ENCODE data around the gene ZNF732. TPM values are rescaled to one million over a fixed set of nuclear protein-coding genes. Genes with fewer than 3 reads are reported as not detected.
"Not testable (repeated sequence)": the region's sequence is repeated elsewhere in the genome, so short reads cannot be mapped to it uniquely, and the experiment has no call there.

Gene ZNF732
- total RNA-seq, 4 donors from 2014 or later, result 1.6 to 6.6 TPM; not detected in 2

DNA sequence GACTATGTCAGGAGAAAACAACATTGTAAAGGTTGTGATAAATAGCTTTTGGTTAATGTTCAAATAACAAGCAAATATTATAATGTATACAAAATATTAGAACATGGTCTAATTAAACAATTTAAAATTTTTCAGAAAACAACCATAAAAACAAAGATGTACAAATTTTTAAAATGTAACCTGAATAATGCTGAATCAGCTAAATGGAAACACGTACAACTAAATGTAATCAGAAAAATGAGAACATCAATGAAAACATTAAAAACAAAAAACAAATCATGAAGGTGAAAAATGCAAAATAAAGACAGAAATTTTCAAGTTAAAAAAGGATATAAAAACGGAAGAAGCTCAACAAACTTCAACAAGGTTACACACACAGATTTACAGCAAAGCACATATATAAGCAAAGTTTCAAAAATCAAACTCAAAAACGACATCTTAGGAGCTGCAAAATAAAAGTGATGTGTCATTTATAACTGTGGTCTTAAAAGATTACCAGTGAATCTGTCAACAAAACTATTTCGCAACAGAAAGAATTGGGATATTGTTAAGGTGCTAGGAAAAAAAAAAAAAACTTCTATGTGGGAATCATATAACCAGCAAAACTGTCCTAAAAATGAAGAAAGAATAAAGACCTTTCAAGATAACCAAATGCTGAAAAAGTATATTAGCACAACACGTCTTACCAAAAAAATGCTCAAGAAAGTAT, 31.8 kb downstream of the ZNF732 start:
- Histone ChIP-seq H3K27me3 (no peaks in the 10 kb centered on the region), H3K36me3 (no peaks in the 10 kb centered on the region), H3K4me3 (no peak overlapping the region), H3K27ac (no peak overlapping the region), H3K9me3 (peaks cover 8 to 61% of the 10 kb centered on the region in 2 donors), H3K4me1 (no peaks in the 10 kb centered on the region)
- no peak for DNase-seq
- no peak for TF ChIP-seq POLR2A (IDR thresholded peaks at IDR 0.05)
- TF ChIP-seq, protein P1, sequence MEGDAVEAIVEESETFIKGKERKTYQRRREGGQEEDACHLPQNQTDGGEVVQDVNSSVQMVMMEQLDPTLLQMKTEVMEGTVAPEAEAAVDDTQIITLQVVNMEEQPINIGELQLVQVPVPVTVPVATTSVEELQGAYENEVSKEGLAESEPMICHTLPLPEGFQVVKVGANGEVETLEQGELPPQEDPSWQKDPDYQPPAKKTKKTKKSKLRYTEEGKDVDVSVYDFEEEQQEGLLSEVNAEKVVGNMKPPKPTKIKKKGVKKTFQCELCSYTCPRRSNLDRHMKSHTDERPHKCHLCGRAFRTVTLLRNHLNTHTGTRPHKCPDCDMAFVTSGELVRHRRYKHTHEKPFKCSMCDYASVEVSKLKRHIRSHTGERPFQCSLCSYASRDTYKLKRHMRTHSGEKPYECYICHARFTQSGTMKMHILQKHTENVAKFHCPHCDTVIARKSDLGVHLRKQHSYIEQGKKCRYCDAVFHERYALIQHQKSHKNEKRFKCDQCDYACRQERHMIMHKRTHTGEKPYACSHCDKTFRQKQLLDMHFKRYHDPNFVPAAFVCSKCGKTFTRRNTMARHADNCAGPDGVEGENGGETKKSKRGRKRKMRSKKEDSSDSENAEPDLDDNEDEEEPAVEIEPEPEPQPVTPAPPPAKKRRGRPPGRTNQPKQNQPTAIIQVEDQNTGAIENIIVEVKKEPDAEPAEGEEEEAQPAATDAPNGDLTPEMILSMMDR (IDR thresholded peaks at IDR 0.05), result no peak
- intact Hi-C loops (cut with DNase I; ENCODE audit: low total_unique reads), result no loop called here

DNA sequence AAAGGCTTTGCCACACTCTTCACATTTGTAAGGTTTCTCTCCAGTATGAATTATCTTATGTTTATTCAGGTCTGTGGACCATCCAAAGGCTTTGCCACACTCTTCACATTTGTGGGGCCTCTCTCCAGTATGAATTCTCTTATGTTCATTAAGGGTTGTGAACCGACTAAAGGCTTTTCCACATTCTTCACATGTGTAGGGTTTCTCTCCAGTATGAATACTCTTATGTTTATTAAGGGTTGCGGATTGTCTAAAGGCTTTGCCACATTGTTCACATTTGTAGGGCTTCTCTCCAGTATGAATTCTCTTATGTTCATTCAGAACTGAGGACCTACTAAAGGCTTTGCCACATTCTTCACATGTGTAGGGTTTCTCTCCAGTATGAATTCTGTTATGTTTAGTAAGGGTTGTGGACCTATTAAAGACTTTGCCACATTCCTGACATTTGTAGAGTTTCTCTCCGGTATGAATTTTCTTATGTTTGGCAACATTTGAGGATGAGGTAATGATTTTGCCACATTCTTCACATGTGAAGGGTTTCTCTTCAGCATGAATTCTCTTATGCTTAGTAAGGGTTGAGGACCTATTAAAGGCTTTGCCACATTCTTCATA, 33.7 kb downstream of the ZNF732 start:
- TF ChIP-seq, protein P1 (IDR thresholded peaks at IDR 0.05), result no peak
- no peak for TF ChIP-seq POLR2A (IDR thresholded peaks at IDR 0.05)
- no peaks in the 10 kb centered on the region for H3K4me1 ChIP-seq
- no peak for DNase-seq
- intact Hi-C loops (cut with DNase I; ENCODE audit: low total_unique reads), result no loop called here
- peaks cover 8 to 53% of the 10 kb centered on the region in 2 donors for H3K9me3 ChIP-seq
- H3K27me3 ChIP-seq, result no peaks in the 10 kb centered on the region
- H3K27ac ChIP-seq, result no peak overlapping the region
- no peaks in the 10 kb centered on the region for H3K36me3 ChIP-seq
- no peak overlapping the region for H3K4me3 ChIP-seq

DNA sequence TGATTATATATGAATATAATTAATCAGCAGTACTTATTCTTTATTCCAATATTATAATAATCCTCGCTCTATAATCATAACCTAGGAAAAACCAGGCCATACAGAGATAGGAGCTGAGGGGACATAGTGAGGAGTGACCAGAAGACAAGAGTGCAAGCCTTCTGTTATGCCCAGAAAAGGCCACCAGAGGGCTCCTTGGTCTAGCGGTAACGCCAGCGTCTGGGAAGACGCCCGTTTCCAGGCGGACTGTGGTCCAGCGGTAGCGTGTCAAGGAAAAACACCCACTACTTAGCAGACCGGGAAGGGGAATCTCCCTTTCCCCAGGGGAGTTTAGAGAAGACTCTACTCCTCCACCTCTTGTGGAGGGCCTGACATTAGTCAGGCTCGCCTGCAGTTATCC, 46.0 kb downstream of the ZNF732 start:
- H3K9me3 ChIP-seq, result peaks cover 0 to 54% of the 10 kb centered on the region in 2 donors
- H3K27me3 ChIP-seq; DNase-seq; H3K36me3 ChIP-seq; H3K4me3 ChIP-seq; H3K4me1 ChIP-seq; intact Hi-C loops (cut with DNase I; ENCODE audit: low total_unique reads); H3K27ac ChIP-seq: not testable (repeated sequence)

DNA sequence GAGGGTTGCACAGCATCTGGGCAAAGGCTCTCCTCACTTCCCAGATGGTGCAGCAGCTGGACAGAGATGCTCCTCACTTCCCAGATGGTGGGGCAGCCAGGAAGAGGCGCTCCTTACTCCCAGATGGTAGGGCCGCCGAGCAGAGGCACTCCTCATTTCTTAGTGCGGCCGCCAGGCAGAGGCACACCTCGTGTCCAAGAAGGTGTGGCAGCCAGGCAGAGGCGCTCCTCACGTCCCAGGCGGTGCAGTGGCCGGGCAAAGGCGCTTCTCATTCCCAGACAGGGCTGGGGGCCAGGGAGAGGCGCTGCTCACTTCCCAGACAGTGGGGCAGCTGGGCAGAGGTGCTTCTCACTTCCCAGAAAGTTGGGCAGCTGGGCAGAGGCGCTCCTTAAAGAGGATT, 48.8 kb downstream of the ZNF732 start:
- TF ChIP-seq, protein P1 (IDR thresholded peaks at IDR 0.05), result no peak
- no peak for TF ChIP-seq POLR2A (IDR thresholded peaks at IDR 0.05)
- Histone ChIP-seq H3K27me3 (no peaks in the 10 kb centered on the region), H3K4me1 (no peaks in the 10 kb centered on the region), H3K36me3 (no peaks in the 10 kb centered on the region), H3K4me3 (no peak overlapping the region), H3K9me3 (peaks cover 0 to 54% of the 10 kb centered on the region in 2 donors), H3K27ac (no peak overlapping the region)
- no peak for DNase-seq
- intact Hi-C loops (cut with DNase I; ENCODE audit: low total_unique reads), result no loop called here

DNA sequence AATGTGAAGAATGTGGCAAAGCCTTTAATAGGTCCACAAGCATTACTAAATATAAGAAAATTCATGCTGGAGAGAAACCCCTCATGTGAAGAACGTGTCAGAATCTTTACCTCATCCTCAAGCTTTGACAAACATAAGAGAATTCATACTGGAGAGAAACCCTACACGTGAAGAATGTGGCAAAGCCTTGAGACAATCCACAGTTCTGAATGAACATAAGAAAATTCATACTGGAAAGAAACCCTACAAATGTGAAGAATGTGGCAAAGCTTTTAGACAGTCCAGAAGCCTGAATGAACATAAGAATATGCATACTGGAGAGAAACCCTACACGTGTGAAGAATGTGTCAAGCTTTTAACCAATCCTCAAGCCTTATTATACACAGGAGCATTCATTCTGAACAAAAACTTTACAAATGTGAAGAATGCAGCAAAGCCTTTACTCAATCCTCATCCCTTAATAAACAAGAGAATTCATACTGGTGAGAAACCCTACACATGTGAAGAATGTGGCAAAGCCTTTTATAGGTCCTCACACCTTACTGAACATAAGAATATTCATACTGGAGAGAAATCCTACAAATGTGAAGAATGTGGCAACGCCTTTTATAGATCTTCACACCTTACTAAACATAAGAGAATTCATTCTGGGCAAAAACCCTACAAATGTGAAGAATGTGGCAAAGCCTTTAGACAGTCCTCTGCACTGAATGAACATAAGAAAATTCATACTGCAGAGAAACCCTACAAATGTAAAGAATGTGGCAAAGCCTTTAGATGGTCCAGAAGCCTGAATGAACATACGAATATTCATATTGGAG, 51.1 kb downstream of the ZNF732 start:
- intact Hi-C loops (cut with DNase I; ENCODE audit: low total_unique reads), result no loop called here
- TF ChIP-seq POLR2A (IDR thresholded peaks at IDR 0.05), result no peak
- TF ChIP-seq, protein P1 (IDR thresholded peaks at IDR 0.05), result no peak
- H3K9me3 ChIP-seq, result peaks cover 0 to 74% of the 10 kb centered on the region in 2 donors
- no peaks in the 10 kb centered on the region for H3K4me1 ChIP-seq
- H3K4me3 ChIP-seq, result no peak overlapping the region
- H3K27ac ChIP-seq, result no peak overlapping the region
- H3K36me3 ChIP-seq, result no peaks in the 10 kb centered on the region
- H3K27me3 ChIP-seq, result no peaks in the 10 kb centered on the region
- DNase-seq, result no peak

Measured in uterus (tissue), 4 donors.